Peyer's patch (tissue), 4 donors: ENCODE data around the gene MFSD2B.

ENCODE experiments used
- POLR2A ChIP-seq, 2 donors: fragments of 450-650 bp; IDR thresholded peaks; one replicate each; pipeline ENCODE4 v1.5.1; 2017; ENCODE audit warnings: antibody characterized with exemption in 2 of 2, mild to moderate bottlenecking in 2 of 2, moderate library complexity in 2 of 2
- TF ChIP-seq, protein P1 (sequence below), 6 experiments: fragments of 450-650 bp in 4 of 6; fragments of 200-600 bp in 2 of 6; sonication (generic) in 1 of 6; IDR thresholded peaks; one replicate each; pipeline ENCODE4 v1.5.1; 2017 to 2019; ENCODE audit warnings: antibody characterized with exemption in 6 of 6, mild to moderate bottlenecking in 3 of 6, moderate library complexity in 1 of 6

DNA sequence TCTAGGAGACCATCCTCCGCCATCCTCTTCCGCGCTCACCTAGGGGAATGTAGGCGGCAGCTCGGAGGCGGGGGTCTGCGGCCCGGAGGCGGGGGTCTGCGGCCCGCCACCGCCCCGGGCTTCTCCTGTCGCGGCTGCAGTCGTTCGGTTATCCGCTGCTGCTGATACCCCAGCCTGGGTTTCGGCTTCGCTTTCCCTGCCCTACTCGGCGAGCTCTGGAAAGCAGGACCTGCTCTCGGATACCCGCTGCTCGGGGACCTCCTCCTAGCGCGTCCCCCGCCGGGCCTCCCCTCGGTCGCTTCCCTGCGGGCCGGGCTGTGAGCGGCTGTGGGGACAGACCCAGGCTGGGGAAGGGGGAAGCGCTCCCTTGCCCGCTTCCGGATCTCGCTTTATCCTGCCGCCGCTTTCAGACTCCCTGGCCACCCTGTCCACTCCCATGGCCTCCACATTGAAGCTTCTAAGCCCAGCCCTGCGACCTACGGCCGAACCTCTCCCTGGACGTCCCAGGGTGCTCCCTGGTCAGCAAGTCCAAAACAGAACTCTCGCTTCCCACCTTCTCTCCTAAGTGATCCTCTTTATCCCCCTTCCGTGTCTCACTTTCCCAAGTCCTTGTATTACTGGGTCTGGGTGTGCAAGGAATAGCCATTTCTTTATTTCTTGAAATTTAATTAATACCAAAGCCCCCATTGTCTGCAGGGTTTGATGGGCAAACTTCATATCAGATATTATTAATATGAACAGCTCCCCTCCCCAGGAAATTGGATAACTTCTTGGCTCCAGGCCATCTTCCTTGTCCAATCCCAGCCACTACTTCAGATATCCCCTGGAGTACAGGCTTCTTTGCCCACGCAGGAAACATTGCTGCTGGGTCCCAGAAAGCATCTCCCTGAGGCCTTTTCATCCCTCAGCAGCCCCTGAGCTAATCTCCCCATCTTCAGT lies 40.4 kb downstream of the MFSD2B start:
- TF ChIP-seq POLR2A (IDR thresholded peaks at IDR 0.05): no peak
- TF ChIP-seq, protein P1, sequence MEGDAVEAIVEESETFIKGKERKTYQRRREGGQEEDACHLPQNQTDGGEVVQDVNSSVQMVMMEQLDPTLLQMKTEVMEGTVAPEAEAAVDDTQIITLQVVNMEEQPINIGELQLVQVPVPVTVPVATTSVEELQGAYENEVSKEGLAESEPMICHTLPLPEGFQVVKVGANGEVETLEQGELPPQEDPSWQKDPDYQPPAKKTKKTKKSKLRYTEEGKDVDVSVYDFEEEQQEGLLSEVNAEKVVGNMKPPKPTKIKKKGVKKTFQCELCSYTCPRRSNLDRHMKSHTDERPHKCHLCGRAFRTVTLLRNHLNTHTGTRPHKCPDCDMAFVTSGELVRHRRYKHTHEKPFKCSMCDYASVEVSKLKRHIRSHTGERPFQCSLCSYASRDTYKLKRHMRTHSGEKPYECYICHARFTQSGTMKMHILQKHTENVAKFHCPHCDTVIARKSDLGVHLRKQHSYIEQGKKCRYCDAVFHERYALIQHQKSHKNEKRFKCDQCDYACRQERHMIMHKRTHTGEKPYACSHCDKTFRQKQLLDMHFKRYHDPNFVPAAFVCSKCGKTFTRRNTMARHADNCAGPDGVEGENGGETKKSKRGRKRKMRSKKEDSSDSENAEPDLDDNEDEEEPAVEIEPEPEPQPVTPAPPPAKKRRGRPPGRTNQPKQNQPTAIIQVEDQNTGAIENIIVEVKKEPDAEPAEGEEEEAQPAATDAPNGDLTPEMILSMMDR (IDR thresholded peaks at IDR 0.05): no peak
